IMR-90 (cell line): ENCODE results near the gene CDC42SE1.

Experiments used
- BHLHE40 ChIP-seq: fragments of 150-350 bp; IDR thresholded peaks from 2 replicates; pipeline ENCODE4 v1.6.1; 2016; ENCODE audit warnings: mild to moderate bottlenecking, low read depth, low read length
- MAFK ChIP-seq: IDR thresholded peaks from 2 replicates; pipeline ENCODE4 v1.6.1; 2012; ENCODE audit warnings: low read depth, low read length, improper control_type of control experiment
- TF ChIP-seq, protein P1 (sequence below): conservative IDR thresholded peaks from 2 replicates; pipeline ENCODE4 v1.5.1; 2012; ENCODE audit warnings: mild to moderate bottlenecking, low read depth, low read length, improper control_type of control experiment
- TF ChIP-seq, protein P2 (sequence below): fragments of 150-350 bp; IDR thresholded peaks from 2 replicates; pipeline ENCODE4 v1.6.1; 2016; ENCODE audit warnings: low read depth, mild to moderate bottlenecking, low read length, moderate library complexity, borderline replicate concordance

DNA sequence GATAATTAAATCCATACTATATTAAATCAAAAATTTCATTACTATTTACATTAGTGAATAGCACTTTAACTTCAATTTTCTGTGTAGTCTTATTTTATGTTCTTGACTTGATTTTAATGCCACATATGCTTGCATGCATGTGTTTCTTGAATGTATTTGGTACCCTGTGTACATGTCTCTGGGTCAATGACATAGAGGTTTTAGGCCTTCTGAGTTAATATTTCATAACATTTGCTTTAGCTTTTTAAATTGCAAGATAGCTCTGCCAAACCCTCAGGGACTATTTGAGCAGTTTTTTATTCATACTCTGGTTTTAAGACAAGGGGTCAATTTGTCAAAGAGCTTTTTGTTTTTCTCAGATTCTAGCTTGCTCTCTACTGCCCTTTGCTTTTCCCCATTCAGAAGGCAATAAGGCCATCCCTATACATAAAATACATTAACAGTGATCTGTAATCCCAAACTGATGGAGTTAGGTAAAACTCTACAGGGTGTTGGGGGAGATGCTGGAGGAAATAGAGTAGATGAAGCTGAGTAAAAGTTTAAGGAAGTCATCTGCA, 5.7 kb upstream of the CDC42SE1 start:
- TF ChIP-seq, protein P1, sequence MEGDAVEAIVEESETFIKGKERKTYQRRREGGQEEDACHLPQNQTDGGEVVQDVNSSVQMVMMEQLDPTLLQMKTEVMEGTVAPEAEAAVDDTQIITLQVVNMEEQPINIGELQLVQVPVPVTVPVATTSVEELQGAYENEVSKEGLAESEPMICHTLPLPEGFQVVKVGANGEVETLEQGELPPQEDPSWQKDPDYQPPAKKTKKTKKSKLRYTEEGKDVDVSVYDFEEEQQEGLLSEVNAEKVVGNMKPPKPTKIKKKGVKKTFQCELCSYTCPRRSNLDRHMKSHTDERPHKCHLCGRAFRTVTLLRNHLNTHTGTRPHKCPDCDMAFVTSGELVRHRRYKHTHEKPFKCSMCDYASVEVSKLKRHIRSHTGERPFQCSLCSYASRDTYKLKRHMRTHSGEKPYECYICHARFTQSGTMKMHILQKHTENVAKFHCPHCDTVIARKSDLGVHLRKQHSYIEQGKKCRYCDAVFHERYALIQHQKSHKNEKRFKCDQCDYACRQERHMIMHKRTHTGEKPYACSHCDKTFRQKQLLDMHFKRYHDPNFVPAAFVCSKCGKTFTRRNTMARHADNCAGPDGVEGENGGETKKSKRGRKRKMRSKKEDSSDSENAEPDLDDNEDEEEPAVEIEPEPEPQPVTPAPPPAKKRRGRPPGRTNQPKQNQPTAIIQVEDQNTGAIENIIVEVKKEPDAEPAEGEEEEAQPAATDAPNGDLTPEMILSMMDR = no peak
- TF ChIP-seq MAFK (no peak), BHLHE40 (no peak)
- TF ChIP-seq, protein P2, sequence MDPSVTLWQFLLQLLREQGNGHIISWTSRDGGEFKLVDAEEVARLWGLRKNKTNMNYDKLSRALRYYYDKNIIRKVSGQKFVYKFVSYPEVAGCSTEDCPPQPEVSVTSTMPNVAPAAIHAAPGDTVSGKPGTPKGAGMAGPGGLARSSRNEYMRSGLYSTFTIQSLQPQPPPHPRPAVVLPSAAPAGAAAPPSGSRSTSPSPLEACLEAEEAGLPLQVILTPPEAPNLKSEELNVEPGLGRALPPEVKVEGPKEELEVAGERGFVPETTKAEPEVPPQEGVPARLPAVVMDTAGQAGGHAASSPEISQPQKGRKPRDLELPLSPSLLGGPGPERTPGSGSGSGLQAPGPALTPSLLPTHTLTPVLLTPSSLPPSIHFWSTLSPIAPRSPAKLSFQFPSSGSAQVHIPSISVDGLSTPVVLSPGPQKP = no peak
